Measurements from ENCODE around the gene TMEM171. TPM values are rescaled to one million over a fixed set of nuclear protein-coding genes. Genes with fewer than 3 reads are reported as not detected.

TMEM171 gene
- total RNA-seq, 1 experiment from 2014 or later, result not detected

- no peak for DNase-seq
- no peaks in the 10 kb centered on the region for H3K36me3 ChIP-seq
- no peak overlapping the region for H3K4me3 ChIP-seq
- no peaks in the 10 kb centered on the region; the same call in 1 of the 2 replicates for H3K27me3 ChIP-seq
- H3K4me1 ChIP-seq, result no peaks in the 10 kb centered on the region
- no peaks in the 10 kb centered on the region for H3K9me3 ChIP-seq (replicated peaks)
- H3K27ac ChIP-seq, result no peak overlapping the region
These were observed 57.9 kb downstream of the TMEM171 start for GRCh38 chr5:73178265-73178664.

GRCh38 chr5:73179730-73180129 is 59.4 kb downstream of the TMEM171 start:
- no peak for DNase-seq
- H3K4me1 ChIP-seq, result no peaks in the 10 kb centered on the region
- H3K9me3 ChIP-seq (replicated peaks), result no peaks in the 10 kb centered on the region
- H3K36me3 ChIP-seq, result no peaks in the 10 kb centered on the region
- H3K27ac ChIP-seq, result no peak overlapping the region
- H3K4me3 ChIP-seq, result no peak overlapping the region
- H3K27me3 ChIP-seq, result no peaks in the 10 kb centered on the region; the same call in 1 of the 2 replicates

- no peaks in the 10 kb centered on the region for H3K4me1 ChIP-seq
- no peaks in the 10 kb centered on the region for H3K36me3 ChIP-seq
- DNase-seq, result no peak
- no peak overlapping the region for H3K4me3 ChIP-seq
- no peaks in the 10 kb centered on the region for H3K9me3 ChIP-seq (replicated peaks)
- H3K27me3 ChIP-seq, result no peaks in the 10 kb centered on the region; the same call in 1 of the 2 replicates
- no peak overlapping the region for H3K27ac ChIP-seq
These were observed 60.2 kb downstream of the TMEM171 start for GRCh38 chr5:73180566-73180965.

Other genes starting within 250 kb of the TMEM171 start
- gene FCHO2, start 164.5 kb upstream of the TMEM171 start, total RNA-seq (2014; rRNA removed; shearing (Covaris generic)), result 11.1 and 15.4 TPM in 2 replicates
- not detected in 2 replicates for gene TMEM174, start 52.6 kb downstream of the TMEM171 start, total RNA-seq (2014; rRNA removed; shearing (Covaris generic))

Measured in SJCRH30 (cell line).